Parathyroid adenoma (tissue), 2 donors: ENCODE data around the gene SIX6.

ENCODE experiments used
- H2AFZ ChIP-seq: fragments of 300-600 bp; sonication (generic); one replicate; pipeline ENCODE4 v1.7.0; 2017; ENCODE audit warnings: antibody characterized with exemption, mild to moderate bottlenecking
- H3K27ac ChIP-seq: fragments of 300-600 bp; sonication (generic); one replicate; pipeline ENCODE4 v1.7.0; 2017
- H3K27me3 ChIP-seq: fragments of 300-600 bp; sonication (generic); one replicate; pipeline ENCODE4 v1.7.0; 2017; ENCODE audit warnings: low read length; ENCODE audit not compliant: control insufficient read depth, insufficient read depth
- H3K36me3 ChIP-seq: fragments of 300-600 bp; sonication (generic); one replicate; pipeline ENCODE4 v1.7.0; 2017; ENCODE audit warnings: low read length; ENCODE audit not compliant: control insufficient read depth, insufficient read depth
- H3K4me1 ChIP-seq: fragments of 300-600 bp; sonication (generic); one replicate; pipeline ENCODE4 v1.7.0; 2017; ENCODE audit warnings: control low read depth
- H3K4me2 ChIP-seq: fragments of 300-600 bp; sonication (generic); one replicate; pipeline ENCODE4 v1.7.0; 2017; ENCODE audit warnings: low read length
- H3K4me3 ChIP-seq: fragments of 300-600 bp; sonication (generic); one replicate; pipeline ENCODE4 v1.7.0; 2017; ENCODE audit warnings: low read depth, low read length
- H3K79me2 ChIP-seq: fragments of 300-600 bp; sonication (generic); one replicate; pipeline ENCODE4 v1.7.0; 2017; ENCODE audit warnings: control low read depth
- H3K9ac ChIP-seq: fragments of 300-600 bp; sonication (generic); one replicate; pipeline ENCODE4 v1.7.0; 2017; ENCODE audit warnings: mild to moderate bottlenecking
- H3K9me3 ChIP-seq: fragments of 300-600 bp; sonication (generic); one replicate; pipeline ENCODE4 v1.7.0; 2017; ENCODE audit warnings: low read length; ENCODE audit not compliant: control insufficient read depth
- TF ChIP-seq, protein P1 (sequence below): fragments of 300-600 bp; sonication (generic); IDR thresholded peaks from one replicate; pipeline ENCODE4 v1.7.0; 2017; ENCODE audit warnings: antibody characterized with exemption, mild to moderate bottlenecking
- donor health status: primary hyperparathyroidism.

SIX6 gene

DNA sequence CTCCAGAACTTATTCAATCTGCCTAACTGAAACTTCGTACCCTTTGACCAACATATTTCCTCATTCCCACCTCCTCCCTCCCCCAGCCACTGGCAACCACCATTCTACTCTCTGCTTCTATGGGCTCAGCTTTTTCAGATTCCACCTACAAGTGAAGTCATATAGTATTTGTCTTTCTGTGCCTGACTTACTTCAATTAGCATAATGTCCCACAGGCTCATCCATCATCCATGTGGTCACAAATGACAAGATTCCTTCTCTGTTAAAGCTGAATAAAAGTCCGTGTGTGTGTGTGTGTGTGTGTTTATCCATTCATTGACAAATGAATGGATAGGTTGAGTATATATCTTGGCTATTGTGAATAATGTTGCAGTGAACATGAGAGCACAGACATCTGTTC, 21.7 kb upstream of the SIX6 start:
- no peaks in the 10 kb centered on the region for H3K4me1 ChIP-seq
- no peak overlapping the region for H3K4me2 ChIP-seq
- H3K9ac ChIP-seq, result no peak overlapping the region
- no peaks in the 10 kb centered on the region for H3K36me3 ChIP-seq
- no peak overlapping the region for H2AFZ ChIP-seq
- H3K9me3 ChIP-seq, result no peaks in the 10 kb centered on the region
- H3K4me3 ChIP-seq, result no peak overlapping the region
- TF ChIP-seq, protein P1, sequence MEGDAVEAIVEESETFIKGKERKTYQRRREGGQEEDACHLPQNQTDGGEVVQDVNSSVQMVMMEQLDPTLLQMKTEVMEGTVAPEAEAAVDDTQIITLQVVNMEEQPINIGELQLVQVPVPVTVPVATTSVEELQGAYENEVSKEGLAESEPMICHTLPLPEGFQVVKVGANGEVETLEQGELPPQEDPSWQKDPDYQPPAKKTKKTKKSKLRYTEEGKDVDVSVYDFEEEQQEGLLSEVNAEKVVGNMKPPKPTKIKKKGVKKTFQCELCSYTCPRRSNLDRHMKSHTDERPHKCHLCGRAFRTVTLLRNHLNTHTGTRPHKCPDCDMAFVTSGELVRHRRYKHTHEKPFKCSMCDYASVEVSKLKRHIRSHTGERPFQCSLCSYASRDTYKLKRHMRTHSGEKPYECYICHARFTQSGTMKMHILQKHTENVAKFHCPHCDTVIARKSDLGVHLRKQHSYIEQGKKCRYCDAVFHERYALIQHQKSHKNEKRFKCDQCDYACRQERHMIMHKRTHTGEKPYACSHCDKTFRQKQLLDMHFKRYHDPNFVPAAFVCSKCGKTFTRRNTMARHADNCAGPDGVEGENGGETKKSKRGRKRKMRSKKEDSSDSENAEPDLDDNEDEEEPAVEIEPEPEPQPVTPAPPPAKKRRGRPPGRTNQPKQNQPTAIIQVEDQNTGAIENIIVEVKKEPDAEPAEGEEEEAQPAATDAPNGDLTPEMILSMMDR, result no peak
- H3K27ac ChIP-seq, result no peak overlapping the region
- no peaks in the 10 kb centered on the region for H3K79me2 ChIP-seq
- no peaks in the 10 kb centered on the region for H3K27me3 ChIP-seq

DNA sequence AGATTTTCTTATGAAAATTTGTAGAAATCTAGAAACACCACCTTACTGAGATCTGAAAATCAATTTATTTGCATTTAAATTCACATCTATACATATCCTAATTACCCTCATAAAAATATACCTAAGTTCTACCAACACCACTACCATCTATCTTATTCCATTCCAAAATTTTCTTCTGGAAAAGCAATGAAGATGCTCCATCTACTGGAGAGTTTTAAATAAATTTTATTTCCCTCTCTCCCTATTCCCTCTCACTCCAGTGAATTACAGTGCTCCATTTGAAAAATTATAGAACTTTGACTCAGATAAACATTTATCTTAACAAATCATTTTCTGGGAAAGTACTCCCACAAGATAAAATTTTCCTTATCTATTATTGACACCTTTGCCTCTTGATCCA, 20.8 kb upstream of the SIX6 start:
- TF ChIP-seq, protein P1, result no peak
- no peaks in the 10 kb centered on the region for H3K9me3 ChIP-seq
- no peaks in the 10 kb centered on the region for H3K79me2 ChIP-seq
- no peak overlapping the region for H2AFZ ChIP-seq
- H3K4me2 ChIP-seq, result no peak overlapping the region
- no peak overlapping the region for H3K4me3 ChIP-seq
- no peak overlapping the region for H3K27ac ChIP-seq
- no peaks in the 10 kb centered on the region for H3K27me3 ChIP-seq
- H3K9ac ChIP-seq, result no peak overlapping the region
- no peaks in the 10 kb centered on the region for H3K4me1 ChIP-seq
- H3K36me3 ChIP-seq, result no peaks in the 10 kb centered on the region

DNA sequence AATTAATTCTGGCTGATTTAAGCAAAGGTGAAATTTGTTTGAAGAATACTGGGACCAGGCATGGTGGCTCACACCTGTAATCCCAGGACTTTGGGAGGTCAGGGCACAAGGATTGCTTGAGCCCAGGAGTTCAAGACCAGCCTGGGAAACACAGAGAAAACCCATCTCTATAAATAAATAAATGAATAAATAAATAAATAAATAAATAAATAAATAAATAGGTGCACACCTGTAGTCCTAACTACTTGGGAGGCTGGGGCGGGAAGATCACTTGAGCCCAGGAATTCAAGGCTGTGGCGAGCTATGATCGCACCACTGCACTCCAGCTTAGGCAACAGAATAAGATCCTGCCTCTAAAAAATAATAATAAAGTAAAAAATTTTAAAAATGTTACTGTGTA, 18.7 kb upstream of the SIX6 start:
- Histone ChIP-seq H3K27me3 (no peaks in the 10 kb centered on the region), H2AFZ (no peak overlapping the region), H3K79me2 (no peaks in the 10 kb centered on the region), H3K36me3 (no peaks in the 10 kb centered on the region), H3K4me2 (no peak overlapping the region), H3K4me3 (no peak overlapping the region), H3K9me3 (no peaks in the 10 kb centered on the region), H3K27ac (no peak overlapping the region), H3K9ac (no peak overlapping the region), H3K4me1 (no peaks in the 10 kb centered on the region)
- TF ChIP-seq, protein P1, result no peak

DNA sequence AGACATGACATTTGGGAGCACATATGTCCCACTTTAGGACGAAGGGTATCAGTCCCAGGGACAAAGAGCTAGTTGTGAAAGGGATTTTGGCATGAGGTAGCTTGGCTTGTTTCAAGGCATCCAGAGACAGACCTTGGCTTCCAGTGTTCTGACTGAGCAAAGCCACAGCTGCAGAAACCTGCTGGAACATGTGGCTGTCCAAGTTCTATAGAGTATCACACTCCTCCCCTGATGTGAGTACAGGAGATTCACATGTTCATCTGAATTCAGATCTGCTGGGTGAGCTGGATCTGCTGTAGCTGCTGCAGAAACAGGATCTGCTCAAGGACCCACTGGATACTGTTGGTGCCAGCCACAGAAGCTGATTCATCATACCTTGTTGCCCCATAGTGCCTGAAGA, 13.0 kb upstream of the SIX6 start:
- Histone ChIP-seq H3K36me3 (no peaks in the 10 kb centered on the region), H3K4me2 (no peak overlapping the region), H3K27me3 (no peaks in the 10 kb centered on the region), H2AFZ (no peak overlapping the region), H3K4me1 (no peaks in the 10 kb centered on the region), H3K9me3 (no peaks in the 10 kb centered on the region), H3K9ac (no peak overlapping the region), H3K4me3 (no peak overlapping the region), H3K27ac (no peak overlapping the region), H3K79me2 (no peaks in the 10 kb centered on the region)
- TF ChIP-seq, protein P1, result no peak

DNA sequence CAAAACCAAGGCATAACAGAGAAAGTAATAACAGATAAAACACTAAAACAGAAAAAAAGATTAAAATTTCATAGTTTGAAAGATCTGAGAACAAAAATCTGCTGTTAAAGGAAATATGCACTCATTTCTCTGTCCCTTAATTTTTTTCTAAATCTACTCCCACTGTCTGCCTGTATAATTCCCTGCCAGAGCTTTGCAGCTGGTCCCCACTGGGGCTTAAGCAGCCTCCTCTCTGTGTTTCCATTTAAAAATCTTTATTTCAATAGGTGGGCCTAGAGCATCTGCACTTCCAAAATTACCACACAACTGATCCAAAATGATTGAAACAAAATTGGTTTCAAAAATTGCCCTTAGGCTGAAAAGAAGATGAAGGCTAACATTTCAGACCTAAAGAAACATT, 6.4 kb upstream of the SIX6 start:
- Histone ChIP-seq H2AFZ (no peak overlapping the region), H3K4me3 (no peak overlapping the region), H3K27me3 (peaks cover 5% of the 10 kb centered on the region), H3K4me2 (no peak overlapping the region), H3K9me3 (no peaks in the 10 kb centered on the region), H3K9ac (no peak overlapping the region), H3K4me1 (no peaks in the 10 kb centered on the region), H3K79me2 (no peaks in the 10 kb centered on the region), H3K27ac (no peak overlapping the region), H3K36me3 (no peaks in the 10 kb centered on the region)
- TF ChIP-seq, protein P1, result no peak
